ENCODE measurements around the gene STAM2. TPM values are rescaled to one million over a fixed set of nuclear protein-coding genes. Genes with fewer than 3 reads are reported as not detected.
"Not testable (repeated sequence)": the region's sequence is repeated elsewhere in the genome, so short reads cannot be mapped to it uniquely, and the experiment has no call there.

STAM2 gene
- total RNA-seq, 4 donors from 2014 or later = 19.4 to 29.9 (median 23.9) TPM

DNA sequence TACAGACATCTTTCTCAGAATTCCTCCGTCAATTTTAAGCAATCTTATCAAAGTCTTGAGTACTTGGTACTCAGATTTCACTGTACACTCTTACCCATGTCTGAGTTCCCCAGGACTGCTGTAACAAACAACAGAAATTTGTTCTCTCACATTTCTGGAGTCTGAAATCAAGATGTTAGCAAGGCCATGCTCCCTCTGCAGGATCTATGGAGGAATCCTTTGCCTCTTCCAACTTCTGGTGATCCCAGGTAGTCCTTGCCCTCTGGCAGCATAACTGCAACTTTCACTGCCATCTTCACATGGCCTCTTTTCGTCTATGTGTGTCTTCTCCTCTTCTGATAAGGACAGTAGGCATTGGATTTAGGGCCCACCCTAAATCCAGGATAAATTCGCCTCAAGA is 59.6 kb downstream of the STAM2 start:
- intact Hi-C loops (cut with DNase I) = loop anchor here (5.0 kb wide), 1 partner anchor 79 kb away; no protein-coding TSS in a partner anchor
- TF ChIP-seq, protein P1, sequence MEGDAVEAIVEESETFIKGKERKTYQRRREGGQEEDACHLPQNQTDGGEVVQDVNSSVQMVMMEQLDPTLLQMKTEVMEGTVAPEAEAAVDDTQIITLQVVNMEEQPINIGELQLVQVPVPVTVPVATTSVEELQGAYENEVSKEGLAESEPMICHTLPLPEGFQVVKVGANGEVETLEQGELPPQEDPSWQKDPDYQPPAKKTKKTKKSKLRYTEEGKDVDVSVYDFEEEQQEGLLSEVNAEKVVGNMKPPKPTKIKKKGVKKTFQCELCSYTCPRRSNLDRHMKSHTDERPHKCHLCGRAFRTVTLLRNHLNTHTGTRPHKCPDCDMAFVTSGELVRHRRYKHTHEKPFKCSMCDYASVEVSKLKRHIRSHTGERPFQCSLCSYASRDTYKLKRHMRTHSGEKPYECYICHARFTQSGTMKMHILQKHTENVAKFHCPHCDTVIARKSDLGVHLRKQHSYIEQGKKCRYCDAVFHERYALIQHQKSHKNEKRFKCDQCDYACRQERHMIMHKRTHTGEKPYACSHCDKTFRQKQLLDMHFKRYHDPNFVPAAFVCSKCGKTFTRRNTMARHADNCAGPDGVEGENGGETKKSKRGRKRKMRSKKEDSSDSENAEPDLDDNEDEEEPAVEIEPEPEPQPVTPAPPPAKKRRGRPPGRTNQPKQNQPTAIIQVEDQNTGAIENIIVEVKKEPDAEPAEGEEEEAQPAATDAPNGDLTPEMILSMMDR (IDR thresholded peaks at IDR 0.05) = no peak
- TF ChIP-seq POLR2A (IDR thresholded peaks at IDR 0.05; ENCODE audit: low read depth) (no peak), EP300 (IDR thresholded peaks at IDR 0.05) (no peak), POLR2AphosphoS5 (IDR thresholded peaks at IDR 0.05) (no peak)

DNA sequence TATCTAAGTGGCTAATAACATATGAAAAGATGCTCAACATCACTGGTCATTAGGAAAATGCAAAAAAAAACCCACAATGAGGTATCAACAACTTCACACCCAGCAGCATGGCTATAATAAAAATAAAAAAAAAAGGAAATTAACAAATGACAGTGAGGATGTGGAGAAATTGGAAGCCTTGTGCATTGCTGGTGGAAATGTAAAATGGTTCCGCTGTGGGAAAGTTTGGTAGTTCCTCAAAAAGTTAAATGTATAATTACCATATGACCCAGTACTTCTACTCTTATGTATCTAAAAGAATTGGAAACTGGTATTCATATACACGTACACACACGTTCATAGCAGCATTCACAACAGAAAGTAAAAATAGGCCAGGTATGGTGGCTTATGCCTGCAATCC is 61.2 kb downstream of the STAM2 start:
- Histone ChIP-seq H3K4me3 (no peak overlapping the region), H3K27me3 (no peaks in the 10 kb centered on the region), H3K4me1 (no peaks in the 10 kb centered on the region), H3K9me3 (no peaks in the 10 kb centered on the region), H3K27ac (replicated peaks in 1 of 4) (no peak overlapping the region), H3K36me3 (peaks cover 0 to 6% (median under 1%) of the 10 kb centered on the region in 4 donors)
- 92% methylated on average over 3 of the region's 3 CpGs for WGBS
- intact Hi-C loops (cut with DNase I) = no loop called here
- TF ChIP-seq EP300 (IDR thresholded peaks at IDR 0.05) = no peak
- TF ChIP-seq, protein P1 (IDR thresholded peaks at IDR 0.05) = no peak
- no peak for DNase-seq (ENCODE audit: extremely low spot score)

More for the DNA sequence above, 59.6 kb downstream of the STAM2 start:
- DNase-seq (ENCODE audit: extremely low spot score) = no peak
- Histone ChIP-seq H3K27ac (replicated peaks in 1 of 4) (no peak overlapping the region), H3K9me3 (no peaks in the 10 kb centered on the region), H3K27me3 (no peaks in the 10 kb centered on the region), H3K36me3 (peaks cover 0 to 22% (median 11%) of the 10 kb centered on the region in 4 donors), H3K4me3 (no peak overlapping the region), H3K4me1 (no peaks in the 10 kb centered on the region)
- WGBS = 95% methylated on average over 3 of the region's 3 CpGs

DNA sequence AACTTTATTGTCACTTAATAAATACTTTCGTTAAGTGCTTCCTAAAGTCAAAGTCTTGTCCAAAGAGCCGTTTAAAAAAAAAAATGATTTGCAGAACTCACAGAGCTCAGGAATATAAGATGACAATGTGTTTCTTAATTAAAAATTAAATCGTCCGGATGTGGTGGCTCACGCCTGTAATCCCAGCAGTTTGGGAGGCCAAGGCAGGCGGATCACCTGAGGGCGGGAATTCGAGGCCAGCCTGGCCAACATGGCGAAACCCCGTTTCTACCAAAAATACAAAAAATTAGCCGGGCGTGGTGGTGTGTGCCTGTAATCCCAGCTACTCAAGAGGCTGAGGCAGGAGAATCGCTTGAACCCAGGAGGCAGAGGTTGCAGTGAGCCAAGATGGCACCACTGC is 68.4 kb downstream of the STAM2 start:
- H3K27me3 ChIP-seq; H3K4me1 ChIP-seq; H3K9me3 ChIP-seq; DNase-seq (ENCODE audit: extremely low spot score); H3K4me3 ChIP-seq; H3K36me3 ChIP-seq; H3K27ac ChIP-seq (replicated peaks in 1 of 4); intact Hi-C loops (cut with DNase I): not testable (repeated sequence)
- WGBS = 93% methylated on average over 13 of the region's 13 CpGs

DNA sequence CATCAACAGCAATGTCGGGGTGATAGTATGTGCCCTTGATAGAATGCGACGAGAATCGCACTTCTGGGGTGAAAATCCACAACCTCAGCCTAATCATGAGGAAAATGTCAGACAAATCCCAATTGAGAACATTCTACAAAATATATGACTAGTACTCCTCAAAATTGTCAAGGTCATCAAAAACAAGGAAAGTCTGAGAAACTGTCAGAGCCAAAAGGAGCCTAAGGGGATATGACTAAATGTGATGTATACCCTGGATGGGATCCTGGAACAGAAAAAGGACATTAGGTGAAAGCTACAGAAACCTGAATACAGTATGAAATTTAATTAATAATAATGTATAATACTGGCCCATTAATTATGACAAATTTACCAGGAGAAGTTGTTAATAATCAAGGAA is 69.1 kb downstream of the STAM2 start:
- no peaks in the 10 kb centered on the region for H3K36me3 ChIP-seq

DNA sequence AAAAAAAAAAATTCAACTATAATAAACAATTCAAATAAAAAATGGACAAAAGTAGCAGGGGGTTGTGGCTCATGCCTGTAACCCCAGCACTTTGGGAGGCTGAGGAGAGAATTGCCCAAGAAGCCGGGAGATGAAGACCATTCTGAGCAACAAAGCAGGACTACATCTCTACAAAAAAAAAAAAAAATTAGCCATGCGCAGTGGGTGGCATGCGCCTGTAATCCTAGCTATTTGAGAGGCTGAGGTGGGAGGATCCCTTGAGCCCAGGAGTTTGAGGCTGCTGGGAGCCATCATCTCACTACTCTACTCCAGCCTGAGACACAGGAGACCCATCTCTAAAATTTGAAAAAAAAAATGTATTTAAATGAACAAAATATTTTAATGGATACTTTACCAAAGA is 72.3 kb downstream of the STAM2 start:
- no peak for DNase-seq (ENCODE audit: extremely low spot score)
- 98% methylated on average over 3 of the region's 3 CpGs for WGBS
- no peak for TF ChIP-seq POLR2A (IDR thresholded peaks at IDR 0.05; ENCODE audit: low read depth)
- TF ChIP-seq EP300 (IDR thresholded peaks at IDR 0.05) = no peak
- TF ChIP-seq, protein P1 (IDR thresholded peaks at IDR 0.05) = no peak
- TF ChIP-seq POLR2AphosphoS5 (IDR thresholded peaks at IDR 0.05) = no peak
- no peaks in the 10 kb centered on the region for H3K9me3 ChIP-seq
- H3K27ac ChIP-seq (replicated peaks in 1 of 4) = no peak overlapping the region
- H3K27me3 ChIP-seq = peaks cover 0 to 39% (median 8%) of the 10 kb centered on the region in 4 donors
- H3K4me3 ChIP-seq = no peak overlapping the region
- H3K4me1 ChIP-seq = peaks cover 12 to 16% (median 15%) of the 10 kb centered on the region in 4 donors
- intact Hi-C loops (cut with DNase I) = no loop called here
- H3K36me3 ChIP-seq = no peaks in the 10 kb centered on the region

More for the DNA sequence above, 69.1 kb downstream of the STAM2 start:
- Histone ChIP-seq H3K4me3 (no peak overlapping the region), H3K9me3 (no peaks in the 10 kb centered on the region), H3K27me3 (peaks cover 0 to 9% (median 2%) of the 10 kb centered on the region in 4 donors), H3K4me1 (no peaks in the 10 kb centered on the region), H3K27ac (replicated peaks in 1 of 4) (no peak overlapping the region)
- intact Hi-C loops (cut with DNase I) = no loop called here
- no peak for DNase-seq (ENCODE audit: extremely low spot score)
- TF ChIP-seq, protein P1 (IDR thresholded peaks at IDR 0.05) = no peak
- TF ChIP-seq POLR2AphosphoS5 (IDR thresholded peaks at IDR 0.05) = no peak
- WGBS = 67% methylated on average over 4 of the region's 4 CpGs
